ENCODE results near the gene LEKR1. TPM values are rescaled to one million over a fixed set of nuclear protein-coding genes. Genes with fewer than 3 reads are reported as not detected.

The LEKR1 gene
- total RNA-seq, 1 donor from 2014 or later, result 0.13 TPM

GRCh38 chr3:157058392-157059071, 232.4 kb downstream of the LEKR1 start:
- DNase-seq (ENCODE audit: low read depth, low spot score), result no peak

- no peak for DNase-seq (ENCODE audit: low read depth, low spot score)
These were observed 233.0 kb downstream of the LEKR1 start for GRCh38 chr3:157059181-157059580.

- no peak for DNase-seq (ENCODE audit: low read depth, low spot score)
These were observed 233.5 kb downstream of the LEKR1 start for GRCh38 chr3:157059661-157060060.

DNA sequence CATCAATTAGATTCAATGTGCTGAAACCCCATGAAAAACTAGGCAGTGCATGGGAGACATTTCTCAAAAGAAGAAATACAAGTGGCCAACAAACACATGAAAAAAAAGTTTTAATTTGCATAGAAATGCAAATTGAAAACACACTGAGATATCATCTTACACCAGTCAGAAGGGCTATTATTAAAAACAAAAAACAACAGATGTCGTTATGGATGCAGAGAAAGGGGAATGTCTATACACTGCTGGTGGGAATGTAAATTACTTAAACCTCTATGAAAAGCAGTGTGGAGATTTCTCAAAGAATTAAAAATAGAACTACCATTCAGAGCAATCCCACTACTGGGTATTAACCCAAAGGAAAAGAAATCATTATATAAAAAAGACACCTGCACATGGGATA, 235.1 kb downstream of the LEKR1 start:
- no peak for DNase-seq (ENCODE audit: low read depth, low spot score)

DNA sequence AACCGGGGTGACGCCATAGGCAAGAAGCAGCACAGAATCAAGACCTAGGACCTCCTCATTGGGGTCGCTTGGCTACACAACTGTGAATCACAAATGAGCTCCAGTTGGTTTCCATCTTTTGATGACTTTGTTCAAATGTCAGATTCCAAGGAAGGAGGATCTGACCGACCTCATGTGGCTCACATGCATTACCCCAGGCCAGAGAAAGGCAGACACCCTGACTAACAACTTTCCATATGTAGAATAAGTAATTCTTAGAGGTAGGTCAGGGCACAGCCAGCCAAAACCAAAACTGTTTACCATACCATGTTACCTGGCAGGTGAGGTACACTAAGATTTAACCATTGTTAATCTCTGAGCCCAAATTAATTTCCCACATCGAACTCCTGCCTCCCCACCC, 237.3 kb downstream of the LEKR1 start:
- no peak for DNase-seq (ENCODE audit: low read depth, low spot score)

DNA sequence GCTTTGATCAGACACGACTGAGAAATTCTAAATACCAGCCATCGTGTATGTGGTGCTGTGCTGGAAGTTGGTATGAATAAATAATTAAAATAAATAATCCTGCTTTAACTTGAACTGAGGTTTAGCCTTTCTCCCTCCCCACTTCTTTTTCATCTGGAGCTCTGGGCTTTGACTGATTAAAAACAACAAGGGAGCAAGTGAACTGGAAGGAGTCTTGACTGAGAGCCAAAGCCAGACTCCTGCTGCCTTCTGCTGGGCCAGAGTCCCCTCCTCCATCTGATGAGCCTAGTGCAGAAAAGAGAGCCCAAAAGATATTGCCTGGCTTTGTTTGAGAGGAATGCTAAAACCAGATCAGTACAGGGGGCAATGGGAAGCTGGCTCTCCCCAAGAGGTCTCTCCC, 237.8 kb downstream of the LEKR1 start:
- no peak for DNase-seq (ENCODE audit: low read depth, low spot score)

DNA sequence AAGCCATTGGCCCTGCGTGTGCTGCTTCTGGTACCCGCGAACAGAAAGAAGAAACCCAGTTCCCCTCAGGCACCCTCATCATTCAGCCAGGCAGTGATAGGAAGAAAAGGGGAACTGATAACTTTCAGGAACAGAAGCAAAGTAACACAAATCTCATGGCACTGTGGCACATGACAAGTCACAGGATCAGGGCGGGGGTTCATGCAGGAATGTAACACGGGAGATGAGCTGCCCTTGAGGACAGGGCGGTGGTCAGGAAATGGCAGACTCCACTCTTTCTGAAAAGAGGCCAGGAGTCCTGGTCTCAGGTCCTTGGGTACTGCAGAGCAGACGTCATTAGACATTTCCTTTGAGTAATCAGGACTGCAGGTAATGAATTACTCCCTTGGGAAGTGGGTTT, 238.2 kb downstream of the LEKR1 start:
- no peak for DNase-seq (ENCODE audit: low read depth, low spot score)

- DNase-seq (ENCODE audit: low read depth, low spot score), result no peak
These were observed 239.0 kb downstream of the LEKR1 start for GRCh38 chr3:157065201-157065600.

DNA sequence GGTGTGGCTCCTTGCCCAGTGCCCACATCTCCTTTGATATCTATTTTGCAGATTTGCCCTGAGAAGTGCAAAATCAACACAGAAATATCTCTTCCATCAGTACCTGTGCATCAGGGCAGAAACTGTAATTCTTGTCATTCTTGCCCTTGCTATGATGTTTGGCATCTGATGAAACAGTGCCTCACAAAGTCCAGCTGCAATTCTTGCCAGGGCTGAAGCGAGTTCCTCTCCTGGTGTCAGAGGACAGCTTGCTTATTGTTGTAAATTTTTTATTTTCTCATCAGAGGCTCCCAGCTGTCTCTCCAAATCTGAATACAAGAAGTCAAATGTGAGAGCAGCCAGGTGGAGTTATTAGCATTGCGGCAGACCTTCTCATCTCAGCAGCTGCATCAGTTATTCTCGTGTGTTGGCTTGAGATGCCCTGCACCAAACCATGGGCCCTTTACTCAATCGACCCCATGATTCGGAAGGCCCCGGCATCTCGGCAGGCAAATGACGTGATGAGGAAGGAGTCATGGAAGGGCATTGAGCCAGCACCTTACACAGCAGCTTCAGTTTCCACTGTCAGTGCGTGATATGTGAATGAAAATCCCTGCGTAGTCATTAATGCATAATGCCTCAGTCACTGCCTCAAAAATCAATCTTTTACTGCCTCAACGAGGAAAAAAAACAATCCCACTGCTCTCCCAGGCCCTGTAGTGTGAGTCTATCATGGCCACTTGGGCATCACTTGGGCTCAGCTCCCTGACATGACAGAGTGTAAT, 240.4 kb downstream of the LEKR1 start:
- no peak for DNase-seq (ENCODE audit: low read depth, low spot score)

DNA sequence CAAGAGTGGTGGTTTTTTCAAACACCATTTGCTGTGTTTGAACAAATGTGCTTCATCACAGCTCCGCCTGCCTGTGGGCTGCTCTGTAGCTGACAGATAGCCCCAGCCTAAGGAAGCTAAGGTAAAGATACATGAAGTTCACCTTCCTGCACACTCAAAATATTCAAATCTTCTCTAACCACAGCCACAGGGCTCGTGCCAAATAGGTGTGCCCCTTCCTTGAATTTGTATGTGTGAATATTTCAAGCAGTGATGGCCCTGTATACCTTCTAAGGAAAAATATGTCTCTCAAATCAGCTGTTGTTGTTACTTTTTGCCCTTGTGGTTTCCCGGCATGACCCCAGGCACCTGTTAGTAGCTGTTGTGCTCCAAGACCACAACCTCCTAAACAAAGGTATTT, 241.0 kb downstream of the LEKR1 start:
- no peak for DNase-seq (ENCODE audit: low read depth, low spot score)

DNA sequence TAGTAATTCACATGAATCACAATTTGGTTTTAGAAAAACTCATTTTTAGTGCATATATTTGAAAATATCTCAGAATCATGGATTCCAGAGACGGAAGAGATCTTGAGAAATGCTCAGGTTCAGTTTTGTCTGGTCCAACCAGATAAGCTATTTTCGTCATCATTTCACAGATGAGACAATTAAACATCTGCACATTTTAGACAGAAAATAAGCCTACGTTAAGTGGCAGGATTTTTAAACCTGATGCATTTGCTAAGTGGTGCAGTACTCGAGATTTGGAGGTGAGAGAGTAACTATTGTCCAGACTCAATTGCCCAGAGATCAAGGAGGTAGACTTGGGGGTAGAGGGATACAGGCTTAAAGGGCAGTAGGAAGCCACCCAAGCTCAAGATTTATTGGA, 243.3 kb downstream of the LEKR1 start:
- DNase-seq (ENCODE audit: low read depth, low spot score), result no peak

DNA sequence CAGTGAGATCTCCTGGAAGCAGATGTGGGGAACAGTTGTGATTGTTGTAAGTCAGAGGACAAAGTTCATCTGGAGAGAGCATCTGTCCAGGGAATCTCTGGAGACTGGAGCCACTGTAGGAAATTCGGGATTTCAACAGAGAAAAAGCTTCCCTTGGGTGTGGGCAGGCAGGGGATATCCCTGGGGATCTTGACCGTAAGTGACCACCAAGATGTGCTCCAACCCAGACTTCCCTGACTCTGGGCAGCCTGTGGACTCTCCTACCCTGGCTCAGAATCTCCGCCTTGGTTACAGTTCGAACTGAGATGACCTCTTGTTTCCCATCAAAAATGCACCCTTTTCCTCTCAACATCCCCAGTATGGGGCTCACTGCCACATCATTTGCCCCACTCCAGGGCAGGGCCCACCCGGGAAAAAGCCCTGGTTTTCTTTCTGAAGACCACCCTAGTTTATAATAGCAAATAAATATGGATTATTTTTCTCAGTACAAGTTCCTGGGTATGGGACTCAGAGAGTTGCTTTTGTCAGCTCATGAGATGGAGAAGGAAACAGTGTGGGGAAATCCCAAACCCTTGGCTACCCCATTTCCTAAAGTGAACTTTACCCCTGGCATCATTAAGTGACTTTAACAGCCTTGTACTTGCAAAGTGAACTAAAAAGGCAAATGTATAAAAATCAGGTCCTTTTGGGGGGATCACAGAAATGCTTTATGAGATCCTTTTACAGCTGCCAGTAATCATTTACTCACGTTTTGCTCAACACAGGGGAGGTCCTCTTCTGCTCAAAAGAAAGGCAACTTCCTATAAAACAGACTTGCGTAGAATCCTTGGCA, 243.9 kb downstream of the LEKR1 start:
- DNase-seq (ENCODE audit: low read depth, low spot score), result no peak

GRCh38 chr3:157070678-157070999, 244.5 kb downstream of the LEKR1 start:
- no peak for DNase-seq (ENCODE audit: low read depth, low spot score)

DNA sequence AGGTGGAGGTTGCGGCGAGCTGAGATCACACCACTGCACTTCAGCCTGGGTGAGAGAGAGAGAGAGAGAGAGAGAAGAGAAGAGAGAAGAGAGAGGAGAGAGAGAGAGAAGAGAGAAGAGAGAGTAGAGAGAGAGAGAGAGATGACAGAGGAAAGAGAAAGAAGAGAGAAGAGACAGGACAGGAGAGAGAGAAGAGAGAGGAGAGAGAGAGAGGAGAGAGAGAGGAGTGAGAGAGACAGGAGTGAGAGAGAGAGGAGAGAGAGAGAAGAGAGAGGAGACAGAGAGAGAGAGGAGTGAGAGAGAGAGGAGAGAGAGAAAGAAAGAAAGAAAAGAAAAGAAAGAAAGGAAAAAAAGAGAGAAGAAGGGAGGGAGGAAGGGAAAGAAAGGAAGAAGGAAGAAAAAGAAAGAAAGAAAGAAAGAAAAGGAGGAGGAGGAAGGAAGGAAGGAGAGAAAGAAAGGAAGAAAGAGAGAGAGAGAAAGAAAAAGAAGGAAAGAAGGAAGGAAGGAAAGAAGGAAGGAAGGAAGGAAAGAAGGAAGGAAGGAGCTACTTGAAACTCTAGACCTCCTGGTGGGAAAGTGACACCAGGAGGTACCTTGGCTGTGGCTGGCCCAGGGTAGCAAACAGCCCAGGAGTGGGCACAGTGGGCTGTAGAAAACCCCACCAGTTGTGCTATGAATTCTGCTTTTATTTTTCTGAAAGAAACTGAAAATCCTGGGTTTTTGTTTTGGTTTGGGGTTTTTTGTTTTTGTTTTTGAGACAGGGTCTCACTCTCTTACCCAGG, 245.8 kb downstream of the LEKR1 start:
- DNase-seq (ENCODE audit: low read depth, low spot score), result no peak

GRCh38 chr3:157073810-157074209, 247.7 kb downstream of the LEKR1 start:
- no peak for DNase-seq (ENCODE audit: low read depth, low spot score)

GRCh38 chr3:157074490-157074889, 248.3 kb downstream of the LEKR1 start:
- no peak for DNase-seq (ENCODE audit: low read depth, low spot score)

DNA sequence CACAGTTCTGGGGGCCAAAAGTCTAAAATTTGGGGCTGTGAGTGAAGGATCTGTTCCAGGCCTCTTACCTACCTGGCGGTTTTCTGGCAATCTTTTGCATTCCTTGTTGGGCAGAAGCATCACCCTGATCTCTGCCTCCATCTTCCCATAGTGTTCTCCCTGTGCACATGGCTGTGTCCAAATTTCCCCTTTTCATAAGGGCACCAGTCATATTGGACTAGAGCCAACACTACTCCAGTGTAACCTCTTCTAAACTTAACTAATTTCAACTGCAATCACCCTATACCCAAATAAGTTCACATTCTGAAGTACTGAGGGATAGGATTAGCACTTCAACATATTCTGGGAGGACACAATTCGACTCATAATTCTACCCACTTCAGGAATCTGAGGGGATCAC, 248.8 kb downstream of the LEKR1 start:
- no peak for DNase-seq (ENCODE audit: low read depth, low spot score)

- no peak for DNase-seq (ENCODE audit: low read depth, low spot score)
These were observed 249.7 kb downstream of the LEKR1 start for GRCh38 chr3:157075693-157076420.

- DNase-seq (ENCODE audit: low read depth, low spot score), result no peak
These were observed 251.4 kb downstream of the LEKR1 start for GRCh38 chr3:157077565-157077991.

DNA sequence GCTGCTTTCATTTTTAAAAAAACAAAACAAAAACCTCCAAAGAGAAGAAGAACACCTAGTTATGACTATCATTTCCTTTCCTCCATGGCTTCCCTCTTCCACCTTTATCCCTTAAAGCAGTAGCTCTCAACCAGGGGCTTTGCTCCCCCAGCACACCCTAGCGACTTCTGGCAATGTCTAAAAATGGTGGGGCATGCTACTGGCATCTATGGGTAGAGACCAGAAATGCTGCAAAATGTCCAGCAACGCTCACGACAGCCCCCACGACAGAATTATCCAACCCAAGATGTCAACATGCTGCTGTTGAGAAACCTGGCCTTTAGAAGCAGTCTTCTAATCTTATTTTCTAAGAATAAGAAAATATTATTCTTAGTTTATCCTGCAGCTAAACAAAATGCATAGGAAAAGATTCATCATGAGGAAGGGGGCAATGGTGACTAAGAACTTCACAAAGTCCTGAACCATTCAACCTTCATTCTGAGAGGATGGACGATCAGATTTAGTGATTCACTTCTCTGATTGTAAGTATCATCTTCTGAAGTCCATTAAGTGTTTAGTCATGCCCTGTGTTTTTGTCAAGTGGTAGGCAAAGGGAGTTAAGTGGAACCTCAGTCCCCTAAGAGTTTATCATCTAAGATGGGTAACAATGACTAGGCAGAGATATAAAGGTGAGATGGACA, 252.1 kb downstream of the LEKR1 start:
- DNase-seq (ENCODE audit: low read depth, low spot score), result no peak
